Measurements from ENCODE around the gene GOLGA8M. TPM values are rescaled to one million over a fixed set of nuclear protein-coding genes. Genes with fewer than 3 reads are reported as not detected.
"Not testable (repeated sequence)": the region's sequence is repeated elsewhere in the genome, so short reads cannot be mapped to it uniquely, and the experiment has no call there.

The GOLGA8M gene
- total RNA-seq, 1 experiment from 2014 or later = not detected

- BruUV-seq (replicated peaks); H3K27me3 Mint-ChIP-seq (ENCODE audit: insufficient read depth, unreplicated experiment); CTCF ChIA-PET: not testable (repeated sequence)
These were observed 56.2 kb downstream of the GOLGA8M start for GRCh38 chr15:28656018-28656360.

GRCh38 chr15:28655329-28656017 is 56.7 kb downstream of the GOLGA8M start:
- H3K9me3 Mint-ChIP-seq (ENCODE audit: unreplicated experiment); H3K4me3 Mint-ChIP-seq (ENCODE audit: unreplicated experiment); POLR2A ChIA-PET; H3K4me1 ChIP-seq; BruUV-seq (replicated peaks); H3K9me3 ChIP-seq; H3K27me3 ChIP-seq (replicated peaks; ENCODE audit: control insufficient read depth, insufficient read depth, low read length); CTCF ChIA-PET; H3K4me3 ChIP-seq (ENCODE audit: low read depth, low read length); DNase-seq; H3K27me3 Mint-ChIP-seq (ENCODE audit: insufficient read depth, unreplicated experiment); H3K4me1 Mint-ChIP-seq (ENCODE audit: low read depth, unreplicated experiment); H3K27ac Mint-ChIP-seq (ENCODE audit: unreplicated experiment); H3K36me3 ChIP-seq (ENCODE audit: control insufficient read depth, insufficient read depth, low read length); intact Hi-C loops (cut with micrococcal nuclease; ENCODE audit: unreplicated experiment): not testable (repeated sequence)
- peaks cover 13% of the 10 kb centered on the region for H3K36me3 Mint-ChIP-seq (ENCODE audit: insufficient read depth, unreplicated experiment)

More at GRCh38 chr15:28656018-28656360, 56.2 kb downstream of the GOLGA8M start:
- H3K9me3 ChIP-seq; DNase-seq; H3K27me3 ChIP-seq (replicated peaks; ENCODE audit: control insufficient read depth, insufficient read depth, low read length); H3K4me3 Mint-ChIP-seq (ENCODE audit: unreplicated experiment); H3K4me1 Mint-ChIP-seq (ENCODE audit: low read depth, unreplicated experiment); intact Hi-C loops (cut with micrococcal nuclease; ENCODE audit: unreplicated experiment); H3K27ac Mint-ChIP-seq (ENCODE audit: unreplicated experiment); POLR2A ChIA-PET; H3K36me3 ChIP-seq (ENCODE audit: control insufficient read depth, insufficient read depth, low read length); H3K9me3 Mint-ChIP-seq (ENCODE audit: unreplicated experiment); H3K4me1 ChIP-seq; H3K4me3 ChIP-seq (ENCODE audit: low read depth, low read length): not testable (repeated sequence)
- H3K36me3 Mint-ChIP-seq (ENCODE audit: insufficient read depth, unreplicated experiment) = peaks cover 13% of the 10 kb centered on the region

- H3K36me3 ChIP-seq (ENCODE audit: control insufficient read depth, insufficient read depth, low read length); H3K4me3 ChIP-seq (ENCODE audit: low read depth, low read length); CTCF ChIA-PET; BruUV-seq (replicated peaks); H3K4me1 ChIP-seq; H3K27me3 Mint-ChIP-seq (ENCODE audit: insufficient read depth, unreplicated experiment); H3K4me1 Mint-ChIP-seq (ENCODE audit: low read depth, unreplicated experiment); DNase-seq; H3K9me3 Mint-ChIP-seq (ENCODE audit: unreplicated experiment); POLR2A ChIA-PET; H3K27ac Mint-ChIP-seq (ENCODE audit: unreplicated experiment); H3K27me3 ChIP-seq (replicated peaks; ENCODE audit: control insufficient read depth, insufficient read depth, low read length); intact Hi-C loops (cut with micrococcal nuclease; ENCODE audit: unreplicated experiment); H3K4me3 Mint-ChIP-seq (ENCODE audit: unreplicated experiment); H3K9me3 ChIP-seq: not testable (repeated sequence)
- H3K36me3 Mint-ChIP-seq (ENCODE audit: insufficient read depth, unreplicated experiment) = peaks cover 13% of the 10 kb centered on the region
These were observed 58.0 kb downstream of the GOLGA8M start for GRCh38 chr15:28654194-28654593.

GRCh38 chr15:28652538-28652937 is 59.7 kb downstream of the GOLGA8M start:
- H3K27me3 ChIP-seq (replicated peaks; ENCODE audit: control insufficient read depth, insufficient read depth, low read length); H3K4me3 Mint-ChIP-seq (ENCODE audit: unreplicated experiment); intact Hi-C loops (cut with micrococcal nuclease; ENCODE audit: unreplicated experiment); H3K4me1 ChIP-seq; H3K27me3 Mint-ChIP-seq (ENCODE audit: insufficient read depth, unreplicated experiment); H3K9me3 Mint-ChIP-seq (ENCODE audit: unreplicated experiment); H3K4me3 ChIP-seq (ENCODE audit: low read depth, low read length); H3K36me3 ChIP-seq (ENCODE audit: control insufficient read depth, insufficient read depth, low read length); CTCF ChIA-PET; H3K4me1 Mint-ChIP-seq (ENCODE audit: low read depth, unreplicated experiment); POLR2A ChIA-PET; H3K27ac Mint-ChIP-seq (ENCODE audit: unreplicated experiment); DNase-seq; BruUV-seq (replicated peaks); H3K9me3 ChIP-seq: not testable (repeated sequence)
- peaks cover 13% of the 10 kb centered on the region for H3K36me3 Mint-ChIP-seq (ENCODE audit: insufficient read depth, unreplicated experiment)

Other genes with a start within 250 kb of the GOLGA8M start
- gene GOLGA8G, start 179.4 kb downstream of the GOLGA8M start, total RNA-seq (2022) = not detected in 2 replicates
- gene GOLGA6L25, start 158.9 kb downstream of the GOLGA8M start, total RNA-seq (2022) = not detected in 2 replicates
- gene GOLGA6L7, start 136.2 kb upstream of the GOLGA8M start, total RNA-seq (2022) = not detected in 2 replicates
- not detected in 2 replicates for gene APBA2, start 173.6 kb upstream of the GOLGA8M start, total RNA-seq (2022)